Endometrium (tissue), 2 donors: ENCODE data around the gene HSPB9.
A peak's percentile ranks its signal among the peaks of the same experiment; 100 is the strongest.

ENCODE experiments used
- FAIRE-seq: peaks from 2 replicates; lab custom pipeline; 2012; peaks lifted over from hg19 to GRCh38; lab: Jason Lieb, UNC
- donor health status: control.
- donor health status: control.

The HSPB9 gene

DNA sequence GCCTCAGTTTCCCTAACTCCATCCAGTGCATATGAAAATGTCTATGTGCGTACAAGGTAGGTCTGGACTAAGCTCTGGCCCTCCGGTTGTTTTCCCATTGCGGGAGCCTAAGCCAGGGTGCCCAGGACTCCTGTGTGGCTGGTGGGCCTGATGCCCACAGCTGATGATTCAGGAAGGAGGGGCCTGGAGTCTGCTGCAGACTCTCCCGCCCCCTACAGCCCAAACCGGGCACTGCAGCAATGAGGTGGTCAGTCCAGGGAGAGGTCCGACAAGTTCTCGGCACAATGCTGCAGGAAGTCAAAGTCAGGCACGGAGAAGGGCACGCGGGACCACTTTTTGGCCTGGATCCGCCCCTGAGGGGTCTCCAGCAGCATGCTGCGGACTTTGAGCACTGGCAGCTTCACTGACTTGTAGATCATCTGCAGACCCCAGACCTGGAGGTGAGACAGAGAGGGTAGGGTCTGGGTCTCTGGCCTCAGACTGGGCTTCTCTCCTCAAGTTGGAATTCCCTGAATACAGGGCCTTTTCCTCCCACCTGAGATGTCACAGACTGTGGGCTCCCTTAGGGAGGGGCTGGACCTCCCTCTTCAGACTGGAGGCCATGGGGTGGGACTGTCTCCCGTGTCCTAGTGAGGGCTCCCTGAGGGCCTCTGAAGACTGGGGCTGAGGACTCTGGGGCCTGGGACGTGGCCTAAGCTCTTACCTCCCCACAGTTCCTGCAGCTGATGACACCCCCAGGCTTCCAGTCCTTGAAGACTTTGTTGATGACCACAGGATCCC, 20.9 kb upstream of the HSPB9 start:
- no peak for FAIRE-seq

DNA sequence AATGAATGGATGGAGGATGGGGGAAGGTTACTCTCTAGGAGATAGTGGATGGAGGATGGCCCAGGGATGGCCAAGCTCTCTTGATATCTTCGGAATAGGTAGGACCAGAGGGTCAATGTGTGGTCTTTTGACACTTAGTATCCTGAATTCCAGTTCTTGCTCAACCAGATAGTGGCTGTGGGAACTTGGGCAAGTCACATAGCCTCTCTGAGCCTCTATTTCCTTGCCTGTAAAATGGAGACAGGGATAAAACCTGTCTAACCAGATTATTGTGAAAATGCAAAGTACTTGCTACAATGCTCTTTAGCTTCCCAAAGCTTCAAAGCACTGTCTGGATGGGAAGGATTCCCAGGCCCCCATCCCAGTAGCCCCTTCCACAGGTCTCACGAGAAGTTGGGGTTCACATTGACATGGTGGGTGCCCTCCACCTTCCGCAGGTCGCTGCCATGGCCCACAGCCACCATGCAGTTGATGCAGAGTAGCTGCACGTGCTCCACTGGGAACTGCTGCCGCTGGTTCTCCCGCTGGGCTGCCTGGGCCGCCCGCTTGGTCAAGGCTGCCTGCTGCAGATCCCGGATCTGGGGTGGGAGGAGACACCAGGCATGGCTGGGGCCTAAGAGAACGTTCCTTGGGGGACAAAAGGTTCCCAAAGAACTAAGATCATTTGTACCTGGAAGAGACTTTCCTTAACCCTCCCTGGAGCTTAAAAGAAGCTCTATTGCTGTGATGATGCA, 19.2 kb upstream of the HSPB9 start:
- FAIRE-seq, result no peak

DNA sequence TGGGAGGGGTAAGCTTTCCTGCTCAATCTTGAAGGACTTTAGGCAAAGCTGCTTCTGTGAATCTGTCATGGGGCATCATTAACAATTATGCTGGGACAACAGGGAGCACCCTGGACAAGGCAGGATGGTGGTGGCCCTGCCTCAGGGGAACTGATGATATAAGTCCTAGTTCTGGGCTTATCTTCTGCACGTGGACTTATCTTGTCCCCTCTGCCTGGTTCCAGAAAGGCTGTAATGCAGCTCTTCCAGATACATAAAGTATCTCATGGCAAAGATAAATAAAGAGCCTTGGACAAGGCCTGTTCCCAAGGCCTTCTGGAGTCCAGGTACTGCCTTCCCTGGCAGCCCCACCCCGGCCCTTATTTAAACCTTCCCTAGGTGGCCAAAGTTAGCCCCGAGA, 18.3 kb upstream of the HSPB9 start:
- FAIRE-seq, result no peak

DNA sequence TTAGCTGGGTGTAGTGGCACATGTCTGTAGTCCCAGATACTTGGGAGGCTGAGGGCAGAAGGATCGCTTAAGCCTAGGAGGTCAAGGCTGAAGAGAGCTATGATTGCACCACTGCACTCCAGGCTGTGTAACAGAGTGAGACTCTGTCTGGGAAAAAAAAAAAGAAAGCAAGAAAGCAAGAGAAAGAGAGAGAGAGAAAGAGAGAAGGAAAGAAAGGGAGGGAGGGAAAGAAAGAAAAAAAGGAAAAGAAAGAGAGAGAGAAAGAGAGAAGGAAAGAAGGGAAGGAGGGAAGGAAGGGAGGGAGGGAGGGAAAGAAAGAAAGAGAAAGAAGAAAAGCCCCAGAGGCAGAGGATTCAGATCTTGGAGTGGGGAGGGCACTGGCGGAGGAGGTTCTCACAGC, 16.6 kb upstream of the HSPB9 start:
- no peak for FAIRE-seq

DNA sequence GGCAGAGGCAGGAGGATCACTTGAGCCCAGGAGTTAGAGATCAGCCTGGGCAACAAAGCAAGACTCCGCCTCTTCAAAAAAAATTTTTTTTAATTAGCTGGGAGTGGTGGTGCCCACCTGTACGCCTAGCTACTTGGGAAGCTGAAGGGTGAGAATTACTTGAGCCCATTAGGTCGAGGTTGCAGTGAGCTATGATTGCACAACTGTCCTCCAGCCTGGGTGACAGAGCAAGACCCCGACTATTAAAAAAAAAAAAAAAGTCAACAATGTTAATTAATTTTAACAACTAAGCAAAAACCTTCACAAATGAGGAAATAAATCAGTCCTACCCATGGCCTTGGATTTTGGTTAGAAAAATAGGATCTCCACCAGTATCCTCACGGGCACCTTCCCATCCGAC, 15.5 kb upstream of the HSPB9 start:
- no peak for FAIRE-seq

DNA sequence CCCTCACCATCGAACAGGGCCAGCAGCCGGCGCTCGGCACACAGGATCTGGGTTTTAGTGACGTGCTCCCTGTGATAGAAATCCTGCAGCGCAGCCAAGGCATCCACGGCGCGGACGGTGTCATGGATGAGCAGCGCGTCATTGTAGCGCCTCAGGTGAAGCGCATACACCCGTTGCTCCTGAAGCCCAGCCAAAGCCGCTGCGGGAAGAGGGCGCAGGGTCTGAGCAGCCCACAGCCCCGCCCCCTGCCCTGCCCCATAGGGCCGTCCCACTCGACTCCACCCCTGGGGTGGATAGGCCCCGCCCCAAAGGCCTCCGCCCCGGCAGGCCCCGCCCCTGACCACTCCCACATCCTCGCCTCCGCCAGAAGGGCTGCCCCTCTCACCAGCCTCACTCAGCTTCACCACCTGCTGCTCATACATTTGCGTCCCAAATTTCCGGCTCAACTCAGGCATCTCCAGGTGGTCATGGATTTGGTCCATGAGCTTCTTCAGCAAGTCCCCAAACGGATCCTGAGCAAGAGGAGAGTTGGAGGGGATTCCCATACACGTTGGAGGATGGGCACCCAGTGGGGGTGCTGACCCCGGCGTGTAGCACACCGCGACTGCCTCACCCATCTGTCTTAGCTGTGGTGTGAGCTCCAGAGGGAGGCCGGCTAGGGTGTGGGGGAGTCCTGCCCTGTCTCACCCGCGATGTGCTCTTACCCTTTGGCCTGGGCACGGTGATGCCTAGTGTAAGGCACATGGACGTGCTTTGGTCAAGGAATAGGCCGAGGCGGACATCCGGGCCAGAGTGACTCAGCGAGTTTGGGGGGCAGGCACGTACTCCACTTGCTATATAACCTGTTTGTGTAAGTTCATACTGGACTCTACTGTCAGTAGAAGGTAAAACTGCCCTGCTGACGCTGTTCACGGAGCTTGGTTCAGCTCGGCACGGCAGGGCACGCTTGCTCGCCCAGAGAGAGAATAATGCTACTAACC, 14.7 kb upstream of the HSPB9 start:
- no peak for FAIRE-seq

DNA sequence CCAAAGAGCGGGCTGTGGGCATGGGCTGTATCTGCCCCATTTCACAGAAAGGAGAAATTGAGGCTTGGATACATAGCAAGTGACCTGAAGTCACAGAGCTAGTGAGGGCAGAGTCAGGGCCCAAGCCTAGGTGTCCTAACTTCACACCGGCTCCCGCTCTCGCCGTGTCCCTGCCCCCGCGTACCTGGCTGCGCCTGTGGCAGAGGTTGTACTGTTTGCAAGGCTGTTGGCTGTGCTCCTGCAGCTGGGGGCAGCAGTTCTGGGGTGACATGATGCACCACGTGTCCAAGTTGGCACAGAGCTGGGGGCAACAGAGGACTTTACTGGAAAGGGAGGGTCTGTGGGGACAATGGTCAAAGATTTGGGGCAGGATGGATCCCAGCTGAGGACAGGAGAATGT, 13.5 kb upstream of the HSPB9 start:
- no peak for FAIRE-seq

DNA sequence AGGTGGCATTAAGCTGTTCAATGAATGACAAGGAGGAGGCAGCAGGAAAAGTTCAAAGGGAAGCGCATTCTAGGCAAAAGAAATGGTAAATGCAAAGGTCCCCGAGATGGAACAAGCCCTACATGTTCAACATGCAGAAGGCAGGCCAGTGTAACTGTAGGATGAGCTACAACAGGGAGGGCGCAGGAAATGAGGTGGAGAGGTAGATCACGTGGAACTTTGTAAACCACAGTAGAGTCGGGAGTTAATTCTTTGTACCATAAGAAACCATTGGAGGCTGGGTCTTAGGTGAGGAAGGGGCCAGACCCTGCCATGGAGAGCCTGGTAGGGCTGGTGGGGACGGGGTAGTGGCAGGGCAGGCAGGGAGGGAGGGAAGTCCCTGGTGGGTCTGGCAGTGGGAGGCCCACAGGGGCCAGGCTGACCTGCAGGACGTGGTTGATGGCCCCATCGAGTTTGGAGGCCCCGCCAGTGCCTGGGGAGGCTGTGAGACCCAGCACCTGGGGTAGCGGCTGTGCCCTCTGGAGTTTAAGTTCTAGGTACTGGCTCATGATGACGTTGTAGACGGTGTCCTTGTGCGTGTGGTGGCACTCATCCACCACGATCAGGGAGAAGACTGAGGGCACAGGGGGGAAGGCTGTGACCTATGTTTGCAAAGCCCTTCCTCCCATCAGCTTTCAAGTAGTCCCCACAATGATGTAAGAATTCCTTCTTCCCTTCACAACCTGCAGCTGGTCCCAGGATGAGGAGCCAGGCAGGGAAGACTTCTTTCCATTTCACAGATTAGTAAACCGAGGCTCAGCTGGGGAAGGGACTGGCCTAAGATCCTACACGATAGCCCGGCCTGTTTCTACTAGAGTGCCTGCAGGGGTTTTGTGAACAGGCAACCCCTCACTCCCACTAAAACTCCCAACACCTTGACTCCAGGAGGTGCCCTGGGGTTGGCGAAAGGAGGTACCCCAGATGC, 12.0 kb upstream of the HSPB9 start:
- FAIRE-seq, result no peak

DNA sequence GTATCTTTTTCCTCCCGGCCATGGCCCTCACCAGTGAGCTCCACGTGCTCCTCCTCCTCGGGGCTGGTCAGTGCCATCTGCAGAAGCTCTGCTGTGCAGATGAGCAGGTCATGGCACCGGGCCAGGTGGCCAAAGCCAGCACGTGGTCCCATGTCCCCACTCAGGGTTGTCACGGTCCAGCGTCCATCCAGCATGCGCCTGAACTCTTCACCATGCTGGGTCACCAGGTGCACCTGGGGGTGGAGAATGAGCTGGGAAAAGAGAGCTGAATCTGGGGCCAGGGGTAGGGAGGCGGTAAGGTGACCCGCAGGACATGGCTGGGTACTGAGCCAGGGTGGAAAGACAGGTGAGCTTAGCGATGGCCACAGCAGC, 11.4 kb upstream of the HSPB9 start:
- no peak for FAIRE-seq

DNA sequence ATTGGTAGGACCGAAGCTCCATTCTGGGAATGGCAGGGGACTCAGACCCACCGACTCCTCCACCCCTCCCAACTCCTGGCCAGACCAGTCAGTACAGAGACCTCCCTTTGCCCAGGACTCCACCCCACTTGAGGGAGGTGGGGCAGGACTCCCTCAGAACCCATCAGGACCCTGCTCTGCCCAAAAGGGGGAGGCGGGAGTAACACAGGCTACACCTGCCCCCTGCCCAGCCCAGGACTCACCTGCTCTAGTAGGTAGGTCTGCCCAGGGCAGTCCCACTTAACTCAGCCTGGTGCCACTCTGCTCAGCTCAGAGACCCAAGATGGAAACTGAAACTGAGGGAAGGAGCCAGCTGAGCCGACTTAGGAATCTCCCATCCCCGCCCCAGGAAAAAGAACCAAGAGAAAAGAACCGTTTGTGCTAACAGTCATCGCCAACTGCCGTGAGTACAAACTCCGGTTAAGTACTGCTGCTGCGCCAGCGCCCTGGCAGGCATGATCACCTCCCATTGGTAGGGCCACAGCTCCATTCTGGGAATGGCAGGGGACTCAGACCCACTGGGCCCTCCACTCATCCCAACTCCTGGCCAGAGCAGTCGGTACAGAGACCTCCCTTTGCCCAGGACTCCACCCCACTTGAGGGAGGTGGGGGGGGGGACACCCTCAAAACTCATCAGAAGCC, 10.6 kb upstream of the HSPB9 start:
- no peak for FAIRE-seq

DNA sequence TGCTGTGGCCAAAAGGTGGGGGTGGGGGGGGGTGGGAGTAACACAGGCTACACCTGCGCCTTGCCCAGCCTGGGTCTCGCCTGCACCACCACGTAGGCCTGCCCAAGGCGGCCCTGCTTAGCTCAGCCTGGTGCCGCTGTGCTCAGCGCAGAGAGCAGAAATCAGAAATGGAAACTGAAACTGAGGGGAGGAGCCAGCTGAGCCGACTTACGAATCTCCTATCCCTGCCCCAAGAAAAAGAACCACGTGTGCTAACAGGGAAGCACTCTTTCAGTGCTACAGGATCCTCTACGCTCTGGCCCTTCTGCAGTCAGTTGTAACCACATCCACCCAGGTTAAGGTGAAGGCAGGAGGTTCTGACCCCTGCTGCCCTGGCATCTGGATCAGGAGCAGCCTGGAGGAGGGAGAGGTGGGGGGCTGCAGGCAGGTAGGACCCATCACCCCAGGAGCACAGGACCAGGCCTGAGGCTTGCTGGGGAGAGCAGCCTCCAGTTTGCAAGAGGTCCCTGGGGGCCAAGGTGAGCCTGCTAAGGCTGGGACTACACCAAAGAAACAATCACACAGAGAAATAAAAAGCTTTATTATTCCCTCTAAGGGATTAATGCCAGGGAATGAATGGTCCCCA, 9.9 kb upstream of the HSPB9 start, which contains the start of gene DHX58:
Gene DHX58 (minus strand): TSS at position 163 of the 625 bp plus-strand sequence. CDS start 822 bp downstream, outside the sequence.
- FAIRE-seq, result peak; percentile 68

DNA sequence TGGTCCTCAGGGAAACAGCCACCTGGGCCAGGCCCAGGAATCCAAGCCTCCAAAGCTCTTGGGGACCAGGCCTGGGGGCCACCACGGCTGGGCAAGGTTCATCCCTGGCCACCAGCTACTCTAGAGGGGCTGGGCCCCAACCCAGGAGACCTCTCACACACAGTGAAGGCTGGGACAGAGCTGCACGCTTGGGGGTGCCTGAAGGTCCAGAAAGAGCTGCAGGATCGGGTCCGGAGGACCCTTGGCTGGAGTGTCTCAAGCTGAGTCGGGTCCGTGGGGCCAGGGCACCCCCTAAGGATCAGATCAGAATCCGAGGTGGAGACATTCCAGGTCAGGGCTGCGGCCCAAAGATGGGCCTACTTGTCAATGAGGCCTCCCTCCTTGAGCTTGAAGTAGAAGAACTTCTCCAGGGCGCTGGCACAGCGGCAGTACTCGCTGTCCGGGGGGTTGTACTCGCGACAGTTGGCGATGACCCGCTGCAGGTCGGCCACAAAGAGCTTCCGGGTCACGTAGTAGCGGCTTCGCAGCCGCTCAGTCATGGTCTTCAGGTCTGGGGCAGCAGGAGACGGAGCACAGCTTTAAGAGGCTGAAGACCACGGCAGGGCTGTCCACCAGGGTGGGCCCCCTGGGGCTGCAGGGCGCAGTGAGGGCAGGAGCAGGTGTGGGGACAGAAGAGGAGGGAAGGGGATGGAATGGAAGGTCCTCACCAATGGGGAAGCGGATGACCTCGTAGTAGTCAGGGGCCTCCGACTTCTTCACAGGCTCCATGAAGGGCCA, 9.1 kb upstream of the HSPB9 start:
- no peak for FAIRE-seq

DNA sequence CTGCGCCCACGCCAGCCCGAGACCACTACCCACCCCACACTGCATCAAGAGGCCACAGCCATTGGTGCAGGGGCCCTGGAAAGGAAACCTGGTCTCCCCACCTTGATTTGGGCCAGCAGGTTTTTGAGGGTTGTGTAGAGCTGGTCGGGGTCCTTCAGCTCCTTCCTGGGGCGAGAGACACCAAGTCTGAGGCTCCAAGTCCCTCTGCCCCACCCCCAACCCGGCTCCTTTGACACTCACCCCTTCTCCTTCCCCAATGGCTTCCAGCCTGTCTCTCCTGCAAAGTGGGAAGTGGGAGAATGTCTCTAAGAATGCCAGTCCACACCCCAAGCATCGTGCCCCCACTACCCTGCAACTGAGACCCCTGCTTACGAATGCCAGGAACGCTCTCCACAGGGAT, 8.5 kb upstream of the HSPB9 start:
- no peak for FAIRE-seq

DNA sequence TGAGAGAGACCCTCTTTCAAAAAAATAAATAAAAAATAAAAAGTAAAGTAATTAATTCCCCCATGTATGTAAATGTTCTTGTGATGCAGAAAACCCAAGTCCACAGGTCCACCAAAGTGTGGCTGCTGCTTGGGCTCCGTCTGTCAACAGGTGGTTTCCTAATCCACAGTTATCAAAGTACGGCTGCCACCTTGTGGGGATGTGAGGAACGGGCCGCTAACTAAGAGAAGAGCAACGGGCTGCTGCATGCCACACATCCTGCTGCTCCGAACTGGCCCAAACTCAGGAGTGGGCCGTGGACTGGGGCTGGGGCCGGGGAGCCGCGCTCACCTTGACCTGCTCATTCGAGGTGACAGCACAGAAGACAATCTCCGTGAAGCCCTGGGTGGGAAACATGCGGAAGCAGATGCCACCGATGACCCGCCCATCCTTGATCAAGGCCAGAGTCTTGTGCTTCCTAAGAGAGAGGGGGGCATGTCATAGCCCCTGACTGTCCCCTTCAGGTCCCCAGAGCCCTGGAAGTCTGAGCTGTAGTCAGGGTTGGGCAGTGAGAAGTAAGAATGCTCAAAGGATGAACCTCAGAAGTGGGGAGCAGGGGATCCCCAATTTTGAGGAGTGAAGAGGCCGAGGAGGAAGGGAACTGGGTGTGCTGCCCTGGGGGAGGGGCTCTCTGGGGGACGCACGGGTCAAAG, 5.8 kb upstream of the HSPB9 start:
- peak; percentile 91 for FAIRE-seq

DNA sequence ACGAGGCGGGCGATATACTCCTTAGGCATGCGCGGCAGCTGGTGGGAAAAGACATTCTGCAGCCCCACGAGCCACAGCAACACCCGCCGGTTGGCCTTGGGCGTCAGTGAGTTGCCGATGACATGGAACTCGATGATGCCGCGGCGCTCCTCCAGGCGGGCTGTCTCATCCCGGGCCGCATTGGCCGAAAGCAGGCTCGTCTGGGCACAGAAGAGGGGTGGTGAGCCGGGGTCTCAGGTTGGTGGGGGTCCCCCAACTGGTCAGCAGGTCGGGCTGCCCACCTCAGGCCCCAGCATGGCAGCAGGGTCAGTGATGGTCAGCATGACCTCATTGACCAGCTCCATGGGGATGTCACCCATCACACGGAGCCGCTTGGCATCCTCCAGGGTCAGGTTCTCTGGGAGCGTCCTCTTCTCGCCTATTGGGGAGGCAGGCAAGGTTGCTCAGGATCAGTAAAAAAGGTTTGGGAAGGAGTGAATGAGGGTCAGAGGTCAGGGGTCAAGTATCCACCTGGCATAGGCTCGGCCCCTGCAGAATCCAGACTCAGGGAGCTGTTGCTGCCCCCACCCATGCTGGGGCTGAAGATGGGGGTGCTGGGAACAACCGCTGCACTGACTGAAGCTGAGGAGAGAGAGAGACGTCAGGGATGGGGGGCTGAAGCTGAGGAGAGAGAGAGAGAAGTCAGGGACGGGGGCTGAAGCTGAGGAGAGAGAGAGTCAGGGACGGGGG, 5.0 kb upstream of the HSPB9 start:
- no peak for FAIRE-seq

DNA sequence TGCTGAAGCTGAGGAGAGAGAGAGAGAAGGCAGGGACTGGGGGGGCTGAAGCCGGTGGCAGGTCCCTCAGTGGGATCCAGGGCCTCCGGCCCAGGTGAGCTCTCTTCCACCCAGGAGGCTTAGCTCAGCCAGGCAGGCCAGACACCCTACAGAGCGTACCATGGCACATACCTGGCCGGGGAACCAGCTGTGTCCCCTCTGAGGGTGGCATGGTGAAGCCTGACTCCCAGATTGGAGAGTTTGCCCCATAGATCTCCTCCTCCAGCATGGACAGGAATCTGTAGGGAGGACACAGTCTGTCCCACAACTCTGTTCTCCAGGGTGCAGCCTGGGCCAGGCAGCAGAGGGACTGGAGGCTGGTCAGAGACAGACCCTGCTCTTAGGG, 4.5 kb upstream of the HSPB9 start:
- FAIRE-seq, result no peak

DNA sequence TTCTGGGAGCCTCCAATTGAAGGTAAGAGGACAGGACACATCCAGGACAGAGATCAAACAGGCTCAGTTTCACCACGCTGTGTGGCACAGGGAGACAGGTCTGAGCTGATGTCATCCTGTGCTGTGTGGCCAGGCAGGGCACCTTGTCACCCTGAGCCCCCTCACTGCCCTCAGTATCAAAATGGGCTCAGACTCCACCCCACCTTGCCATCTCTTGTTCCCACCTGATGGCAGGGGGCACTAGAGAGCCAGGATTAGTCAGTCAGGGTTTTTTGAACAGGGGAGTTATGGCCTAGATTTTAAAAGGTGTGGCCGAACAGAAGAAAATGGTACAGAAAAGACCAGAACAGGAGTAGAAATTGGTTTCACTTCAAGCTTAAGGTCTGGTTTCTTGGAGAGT, 4.1 kb upstream of the HSPB9 start:
- FAIRE-seq, result no peak

DNA sequence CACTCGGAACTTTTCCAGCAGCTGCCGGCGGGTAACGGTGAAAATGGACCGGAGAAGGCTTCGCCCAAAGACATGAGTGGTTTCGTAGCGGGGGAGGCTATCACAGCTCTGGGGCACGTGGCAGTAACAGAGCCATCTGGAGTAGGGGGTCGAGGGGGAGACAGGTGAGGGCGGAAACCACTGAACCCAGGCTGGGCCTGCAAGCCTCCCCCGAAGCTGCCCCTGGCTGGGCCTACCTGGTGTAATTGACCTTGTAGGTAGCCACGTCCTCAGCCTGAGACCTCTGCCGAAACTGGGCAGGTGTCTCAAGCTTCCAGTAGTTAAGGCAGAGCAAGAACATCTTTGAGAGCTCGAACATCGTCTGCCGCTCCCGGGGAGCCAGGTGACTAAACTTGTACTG, 3.3 kb upstream of the HSPB9 start:
- no peak for FAIRE-seq
